ENCODE results near the gene CCDC12.
"Not testable (repeated sequence)": the region's sequence is repeated elsewhere in the genome, so short reads cannot be mapped to it uniquely, and the experiment has no call there.

CCDC12 gene

GRCh38 chr3:46978985-46979944 is 2.7 kb upstream of the CCDC12 start, which contains the start of gene NBEAL2:
TSS of gene NBEAL2 (plus strand) at chr3:46979666. CDS start at chr3:46979862, 196 bp downstream.
- peak; percentile 96 for DNase-seq (ENCODE audit: low spot score)

DNA sequence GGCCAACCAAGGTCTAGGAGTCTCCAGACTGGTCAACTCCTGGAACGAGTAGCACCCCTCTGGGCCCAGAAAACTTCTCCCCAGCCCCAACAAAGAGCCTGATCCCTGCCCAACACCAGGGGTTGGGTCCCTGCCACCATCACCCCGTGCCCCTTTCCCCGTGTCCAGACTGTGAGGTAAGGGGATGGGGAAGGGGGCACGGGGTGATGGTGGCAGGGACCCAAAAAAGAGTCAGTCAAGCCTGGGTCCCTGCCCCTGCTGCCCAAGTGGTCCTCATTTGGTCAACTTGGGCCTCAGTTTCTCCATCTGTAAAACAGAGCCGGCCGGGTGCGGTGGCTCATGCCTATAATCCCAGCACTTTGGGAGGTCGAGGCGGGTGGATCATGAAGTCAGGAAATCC is 1.8 kb upstream of the CCDC12 start:
- DNase-seq (ENCODE audit: low spot score): no peak

DNA sequence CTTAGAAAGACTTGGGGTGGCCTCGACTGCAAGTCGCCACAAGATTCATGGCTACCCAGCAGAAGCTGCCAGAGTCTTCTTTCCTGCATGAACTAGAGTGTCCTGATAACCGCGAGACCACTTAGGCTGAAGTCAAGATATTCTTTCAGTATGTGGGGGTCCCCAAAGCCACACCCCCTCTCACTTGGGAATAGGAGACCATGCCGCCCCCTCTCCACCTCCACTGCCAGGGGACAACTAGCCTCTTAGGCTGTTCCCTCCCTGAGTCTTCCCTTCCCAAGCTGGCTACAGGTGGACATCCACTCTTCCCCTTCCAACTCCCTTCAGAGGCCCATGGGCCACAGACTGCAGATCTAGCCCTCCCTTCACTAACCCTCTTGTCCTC is 1.3 kb upstream of the CCDC12 start:
- no peak for DNase-seq (ENCODE audit: low spot score)

DNA sequence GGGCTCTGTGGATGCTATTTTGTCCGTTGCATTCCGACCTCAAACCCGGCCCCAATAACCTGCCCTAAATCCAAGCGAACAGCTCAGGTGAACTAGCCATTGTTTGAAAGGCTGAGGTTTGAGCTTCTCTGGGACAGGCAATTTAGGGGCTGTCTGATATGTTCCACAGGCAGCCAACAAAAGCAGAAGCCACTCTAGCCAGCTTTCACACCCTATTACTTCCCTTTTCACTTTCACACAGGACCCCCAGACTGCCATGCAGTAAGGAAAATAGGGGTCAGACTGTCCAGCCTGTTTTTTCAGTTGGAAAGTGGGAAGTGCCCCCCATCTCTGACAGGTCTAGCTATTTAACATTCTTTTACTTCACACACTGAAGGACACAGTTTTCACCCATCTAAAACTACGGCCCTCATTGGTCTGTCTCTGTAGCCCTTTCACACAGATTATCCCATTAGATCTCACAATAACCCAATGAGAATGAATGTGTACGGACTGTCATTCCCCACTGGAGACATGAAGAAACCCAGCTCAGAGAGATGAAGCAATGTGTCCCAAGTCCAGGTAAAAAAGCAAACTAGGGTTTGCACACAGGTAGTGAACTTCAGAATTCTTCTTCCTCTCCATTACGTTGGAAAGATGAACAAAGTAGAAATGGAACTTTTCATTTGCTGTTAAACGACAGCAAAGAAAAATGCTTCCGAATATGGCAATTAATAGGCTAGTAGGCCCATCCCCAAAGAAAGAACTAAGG is 1.9 kb downstream of the CCDC12 start:
- no peak for DNase-seq (ENCODE audit: low spot score)

DNA sequence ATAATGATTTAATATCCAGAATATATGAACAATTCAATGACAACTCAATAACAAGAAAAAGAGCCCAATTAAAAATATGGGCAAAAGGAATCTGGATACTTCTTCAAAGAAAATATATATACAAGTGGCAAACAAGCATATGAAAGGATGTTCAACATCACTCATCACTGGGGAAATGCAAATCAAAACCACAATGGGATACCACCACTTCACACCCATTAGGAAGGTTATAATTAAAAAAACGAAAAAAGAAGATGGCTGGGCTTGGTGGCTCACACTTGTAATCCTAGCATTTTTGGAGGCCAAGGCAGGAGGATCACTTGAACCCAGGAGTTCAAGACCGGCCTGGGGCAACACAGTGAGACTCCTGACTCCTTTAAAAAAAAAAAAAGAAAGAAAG is 4.1 kb downstream of the CCDC12 start:
- no peak for DNase-seq (ENCODE audit: low spot score)

DNA sequence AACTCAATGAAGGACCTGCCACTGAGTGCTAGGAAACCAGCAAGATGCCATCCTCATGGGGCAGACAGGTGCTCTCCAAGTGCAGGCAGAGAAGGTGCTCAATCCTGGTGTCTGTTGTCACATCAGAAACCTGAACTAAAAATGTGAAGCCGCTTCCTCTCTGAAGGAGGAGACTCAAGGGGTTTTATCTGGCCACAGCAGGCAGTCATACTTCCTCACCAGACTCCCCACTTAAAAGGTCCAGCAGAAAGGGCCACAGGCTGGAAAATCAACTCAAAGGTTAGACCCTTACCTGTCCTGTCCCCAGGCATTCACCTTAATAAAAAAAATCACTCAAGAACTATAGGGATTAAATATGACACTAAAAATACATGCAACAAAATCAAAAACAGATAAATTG is 4.8 kb downstream of the CCDC12 start:
- DNase-seq (ENCODE audit: low spot score): no peak

DNA sequence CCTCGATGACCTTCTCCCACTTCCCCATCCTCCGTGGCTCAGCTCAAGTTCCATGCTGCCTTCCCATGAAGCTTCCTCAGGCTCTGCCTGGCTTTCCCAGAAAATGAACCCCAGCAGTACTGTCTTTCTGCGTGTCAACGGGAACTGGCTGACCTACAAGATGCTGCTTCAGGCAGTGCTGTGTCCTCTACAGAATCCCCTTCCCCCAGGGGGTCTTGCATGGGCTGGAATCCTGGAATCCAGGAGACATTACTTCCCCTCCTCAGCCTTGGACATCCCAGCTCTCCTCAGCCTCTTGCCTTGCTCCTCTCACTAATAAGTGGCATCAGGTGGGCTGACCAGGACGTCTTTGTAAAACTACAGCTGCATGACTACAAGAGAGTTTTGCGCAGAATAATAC is 5.4 kb downstream of the CCDC12 start:
- DNase-seq (ENCODE audit: low spot score): no peak

- no peak for DNase-seq (ENCODE audit: low spot score)
Measured at GRCh38 chr3:46970391-46971091, 6.0 kb downstream of the CCDC12 start.

DNA sequence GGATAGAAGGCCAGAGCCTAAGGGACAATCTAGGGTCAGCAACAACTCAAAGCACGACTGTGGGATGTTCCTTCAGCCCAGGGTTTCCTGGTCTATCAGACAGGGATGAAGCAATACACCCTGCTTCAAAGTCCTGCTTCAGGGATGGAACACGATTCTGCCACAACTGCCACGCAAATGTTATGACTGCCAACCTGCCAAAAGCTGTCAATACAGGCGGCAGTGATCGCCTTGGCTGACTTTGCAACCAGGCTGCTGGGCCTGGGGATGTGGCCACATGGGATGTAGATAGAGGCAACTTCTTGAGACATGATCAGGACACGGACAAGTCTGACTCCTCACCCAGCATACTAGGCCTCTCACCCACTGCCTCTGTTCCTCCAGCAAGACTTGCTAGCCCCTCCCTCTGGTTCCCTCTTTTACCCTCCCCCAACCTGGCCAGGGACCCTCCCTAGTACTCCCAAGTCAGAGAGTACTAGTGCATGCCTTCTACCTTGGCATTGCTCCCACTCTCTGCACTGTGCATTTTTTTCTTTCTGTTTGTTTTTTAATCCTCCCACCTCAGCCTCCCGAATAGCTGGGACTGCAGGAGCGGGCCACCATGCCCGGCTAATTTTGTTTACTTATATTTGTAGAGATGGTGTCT is 7.6 kb downstream of the CCDC12 start:
- no peak for DNase-seq (ENCODE audit: low spot score)

DNA sequence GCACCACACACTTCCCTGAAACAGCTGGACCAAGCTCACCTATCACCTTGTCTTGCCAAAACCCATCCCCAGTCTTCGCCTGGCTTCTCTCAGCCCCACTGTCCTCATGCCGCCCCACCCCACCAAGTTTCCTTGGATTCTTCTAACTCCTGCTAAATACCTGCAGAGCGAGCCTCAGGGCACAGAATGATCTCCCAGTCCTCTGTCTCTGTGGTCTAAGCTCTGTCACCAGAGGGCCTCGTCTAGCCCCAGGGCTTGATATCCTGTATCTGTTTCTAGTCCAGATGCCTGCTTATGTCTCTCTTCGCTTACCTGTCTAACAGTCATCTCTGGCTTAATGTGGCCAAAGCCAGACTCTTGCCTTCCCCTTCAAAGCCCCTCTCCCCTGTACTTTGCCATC is 9.7 kb downstream of the CCDC12 start:
- no peak for DNase-seq (ENCODE audit: low spot score)

DNA sequence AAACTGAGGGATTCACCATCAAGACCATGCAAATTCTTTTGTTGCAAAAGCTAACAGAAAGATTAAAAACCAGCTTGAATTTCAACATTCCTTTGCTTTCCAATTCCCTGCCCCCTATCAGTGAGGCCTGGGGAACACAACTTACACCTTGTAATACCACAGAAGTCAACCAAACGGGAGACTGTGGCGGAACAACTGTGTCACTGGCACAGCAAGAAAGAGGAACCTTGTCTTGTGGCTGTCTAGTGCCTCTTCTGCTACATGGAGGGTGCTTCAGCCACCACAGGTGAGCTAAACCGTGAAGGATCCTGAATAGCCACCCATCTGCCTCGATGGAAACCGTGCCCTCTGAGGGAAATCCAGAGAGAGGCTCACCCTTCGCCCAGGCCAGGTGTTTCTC is 11.4 kb downstream of the CCDC12 start:
- DNase-seq (ENCODE audit: low spot score): no peak

DNA sequence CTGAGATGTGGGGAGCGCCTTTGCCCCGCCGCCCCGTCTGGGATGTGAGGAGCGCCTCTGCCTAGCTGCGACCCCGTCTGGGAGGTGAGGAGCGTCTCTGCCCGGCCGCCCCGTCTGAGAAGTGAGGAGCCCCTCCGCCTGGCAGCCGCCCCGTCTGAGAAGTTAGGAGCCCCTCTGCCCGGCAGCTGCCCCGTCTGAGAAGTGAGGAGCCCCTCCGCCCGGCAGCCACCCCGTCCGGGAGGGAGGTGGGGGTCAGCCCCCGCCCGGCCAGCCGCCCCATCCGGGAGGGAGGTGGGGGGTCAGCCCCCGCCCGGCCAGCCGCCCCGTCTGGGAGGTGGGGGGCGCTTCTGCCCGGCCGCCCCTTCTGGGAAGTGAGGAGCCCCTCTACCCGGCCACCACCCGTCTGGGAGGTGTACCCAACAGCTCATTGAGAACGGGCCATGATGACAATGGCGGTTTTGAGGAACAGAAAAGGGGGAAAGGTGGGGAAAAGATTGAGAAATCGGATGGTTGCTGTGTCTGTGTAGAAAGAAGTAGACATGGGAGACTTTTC is 12.4 kb downstream of the CCDC12 start:
- DNase-seq (ENCODE audit: low spot score): not testable (repeated sequence)

DNA sequence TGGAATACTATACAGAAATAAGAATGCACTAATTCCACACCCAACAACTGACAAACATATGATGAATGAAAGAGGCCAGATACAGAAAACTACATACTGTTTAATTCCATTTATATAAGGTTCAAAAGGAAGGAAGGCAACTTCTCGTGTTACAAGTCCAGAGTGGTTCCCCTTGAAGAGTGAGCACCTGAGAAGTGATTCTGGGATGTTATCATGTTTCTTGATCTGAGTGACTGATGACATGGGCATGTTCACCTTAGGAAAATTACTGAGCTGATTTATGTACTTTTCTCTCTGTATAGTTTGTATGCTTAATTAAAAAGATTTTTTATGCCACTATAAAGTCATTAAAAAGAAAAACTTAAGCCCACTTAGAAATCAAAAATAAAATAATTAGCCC is 13.6 kb downstream of the CCDC12 start:
- DNase-seq (ENCODE audit: low spot score): no peak

DNA sequence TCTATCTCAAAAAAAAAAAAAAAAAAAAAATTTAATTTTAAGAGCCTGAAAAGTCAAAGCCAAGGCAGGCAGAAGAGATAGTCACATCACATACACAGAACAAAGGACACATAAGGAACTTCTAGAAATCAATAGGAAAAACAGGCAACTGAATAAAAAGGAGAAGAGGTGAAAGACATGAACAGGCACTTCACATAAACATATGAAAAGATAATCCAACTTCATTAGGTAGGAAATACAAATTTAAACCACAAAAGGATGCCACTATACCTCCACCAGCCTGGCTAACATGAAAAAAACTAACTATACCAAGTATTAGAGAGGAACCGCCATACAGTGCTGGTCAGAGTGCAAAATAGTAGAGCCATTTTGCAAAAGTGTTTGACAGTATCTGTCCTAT is 14.1 kb downstream of the CCDC12 start:
- no peak for DNase-seq (ENCODE audit: low spot score)

GRCh38 chr3:46960835-46961234 is 15.7 kb downstream of the CCDC12 start:
- DNase-seq (ENCODE audit: low spot score): no peak

DNA sequence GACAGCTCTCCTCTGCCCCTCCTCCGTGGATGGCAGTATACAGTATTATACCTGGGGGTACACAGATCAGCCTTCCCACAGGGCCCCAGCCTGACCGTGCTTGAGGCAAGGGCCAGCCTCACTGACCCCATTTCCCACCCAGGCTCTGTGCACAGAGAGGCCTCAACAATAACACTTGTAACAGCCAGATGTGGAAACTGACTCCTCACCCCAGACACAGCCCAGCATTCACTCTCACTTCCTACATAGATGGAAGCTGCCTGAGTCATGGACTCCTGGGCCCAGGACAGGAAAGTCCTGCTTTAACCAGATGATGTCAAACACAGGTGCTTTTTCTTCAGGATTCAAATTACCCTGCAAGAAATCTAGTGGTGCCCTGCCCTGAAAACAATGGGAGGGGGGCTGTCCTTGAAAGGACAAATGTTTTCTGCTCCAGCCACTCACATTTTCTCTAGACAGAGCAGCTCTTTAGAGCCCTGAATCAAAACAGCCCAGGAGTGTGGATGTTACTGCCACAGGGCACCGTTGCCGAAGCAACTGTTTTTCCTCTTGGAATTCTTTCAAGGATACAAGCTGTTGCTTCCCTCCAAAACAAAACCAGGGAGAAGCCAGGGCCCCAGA is 16.4 kb downstream of the CCDC12 start:
- DNase-seq (ENCODE audit: low spot score): no peak

DNA sequence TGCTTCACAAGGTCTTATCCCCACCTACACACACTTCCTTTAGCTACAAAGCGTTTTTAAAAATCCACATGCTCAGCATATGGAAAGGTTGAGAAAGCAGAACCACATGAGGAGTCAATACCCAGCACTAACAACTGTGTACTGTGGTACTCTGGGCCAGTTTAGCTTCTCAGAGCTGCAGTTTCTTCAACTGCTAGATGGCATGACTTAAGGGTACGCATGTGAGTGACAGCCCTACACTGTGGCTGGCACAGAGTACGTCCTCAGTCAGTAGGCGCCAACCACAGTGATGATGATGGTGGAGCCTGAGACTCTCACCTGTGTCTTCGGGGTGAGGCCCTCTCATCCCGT is 17.4 kb downstream of the CCDC12 start:
- DNase-seq (ENCODE audit: low spot score): no peak

DNA sequence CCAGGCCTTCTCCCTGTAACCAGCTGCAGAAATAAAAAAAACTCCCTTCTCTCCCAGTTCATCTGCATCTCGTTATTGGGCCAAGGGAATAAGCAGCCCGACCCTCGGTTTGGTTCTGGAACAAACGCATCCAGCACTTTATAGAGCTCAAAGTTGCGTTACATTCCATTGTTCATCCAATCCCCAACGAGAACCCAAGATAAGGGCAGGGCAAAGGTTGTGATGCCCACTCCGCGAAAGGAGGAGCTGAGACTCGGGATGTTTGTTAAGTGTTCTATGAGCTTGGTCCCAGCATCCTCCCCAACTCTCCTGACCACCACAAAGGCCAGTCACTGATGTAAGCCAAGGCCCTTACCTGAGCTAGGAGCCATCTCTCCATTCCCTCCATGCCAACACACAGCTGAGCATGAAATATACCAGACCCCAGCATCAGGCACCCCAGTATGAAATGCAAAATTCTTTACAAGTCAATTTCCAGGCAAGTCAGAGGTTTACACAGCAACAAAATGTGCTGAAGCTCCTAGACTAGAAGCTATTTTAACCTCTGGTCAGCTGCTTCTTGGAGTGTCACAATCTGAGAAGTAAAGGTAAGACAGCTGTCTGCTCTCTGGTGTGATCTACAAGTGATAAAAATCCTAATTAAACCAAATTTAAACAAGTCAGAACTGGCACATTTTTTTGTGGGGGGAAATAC is 17.9 kb downstream of the CCDC12 start:
- DNase-seq (ENCODE audit: low spot score): no peak

GRCh38 chr3:46957092-46957820 is 19.3 kb downstream of the CCDC12 start:
- no peak for DNase-seq (ENCODE audit: low spot score)

GRCh38 chr3:46955801-46956259 is 20.7 kb downstream of the CCDC12 start:
- no peak for DNase-seq (ENCODE audit: low spot score)

Measured in hematopoietic multipotent progenitor cell treated with erythropoietin and hydrocortisone succinate and interleukin-3 and kit ligand, for 17 days (in vitro differentiated cells).